GM21381 (cell line): ENCODE measurements around the gene DGKH.
"Not testable (repeated sequence)": the region's sequence is repeated elsewhere in the genome, so short reads cannot be mapped to it uniquely, and the experiment has no call there.

ENCODE experiments used
- ATAC-seq: cut with Tn5 transposase; IDR thresholded peaks from one replicate; pipeline ENCODE4 v1.9.1; 2021; ENCODE audit warnings: mild to moderate bottlenecking, moderate library complexity; ENCODE audit not compliant: unreplicated experiment

Gene DGKH

GRCh38 chr13:42112864-42113263 lies 64.4 kb downstream of the DGKH start:
- ATAC-seq: no peak

- ATAC-seq: no peak
Observed at GRCh38 chr13:42113478-42113877, 65.0 kb downstream of the DGKH start.

GRCh38 chr13:42114278-42114677 lies 65.8 kb downstream of the DGKH start:
- ATAC-seq: no peak

- no peak for ATAC-seq
Observed at GRCh38 chr13:42114912-42115311, 66.5 kb downstream of the DGKH start.

GRCh38 chr13:42116225-42116624 lies 67.8 kb downstream of the DGKH start:
- ATAC-seq: no peak

- no peak for ATAC-seq
Observed at GRCh38 chr13:42119041-42119440, 70.6 kb downstream of the DGKH start.

GRCh38 chr13:42119875-42120274 lies 71.4 kb downstream of the DGKH start:
- peak; percentile 66 for ATAC-seq

GRCh38 chr13:42123600-42123999 lies 75.2 kb downstream of the DGKH start:
- no peak for ATAC-seq

GRCh38 chr13:42125046-42125445 lies 76.6 kb downstream of the DGKH start:
- no peak for ATAC-seq

GRCh38 chr13:42127047-42127446 lies 78.6 kb downstream of the DGKH start:
- no peak for ATAC-seq

- ATAC-seq: no peak
Observed at GRCh38 chr13:42129033-42129432, 80.6 kb downstream of the DGKH start.

- ATAC-seq: no peak
Observed at GRCh38 chr13:42136518-42136917, 88.1 kb downstream of the DGKH start.

GRCh38 chr13:42137856-42138537 lies 89.5 kb downstream of the DGKH start:
- ATAC-seq: no peak

GRCh38 chr13:42140494-42140893 lies 92.0 kb downstream of the DGKH start:
- ATAC-seq: no peak

- not testable (repeated sequence) for ATAC-seq
Observed at GRCh38 chr13:42141052-42141451, 92.6 kb downstream of the DGKH start.

GRCh38 chr13:42146359-42146758 lies 97.9 kb downstream of the DGKH start:
- ATAC-seq: no peak

GRCh38 chr13:42148538-42148937 lies 100.1 kb downstream of the DGKH start:
- no peak for ATAC-seq

GRCh38 chr13:42149136-42149535 lies 100.7 kb downstream of the DGKH start:
- no peak for ATAC-seq

- ATAC-seq: no peak
Observed at GRCh38 chr13:42151781-42152180, 103.3 kb downstream of the DGKH start.

GRCh38 chr13:42152495-42152894 lies 104.0 kb downstream of the DGKH start:
- ATAC-seq: no peak

- ATAC-seq: no peak
Observed at GRCh38 chr13:42153199-42154113, 105.0 kb downstream of the DGKH start.

- no peak for ATAC-seq
Observed at GRCh38 chr13:42155251-42155650, 106.8 kb downstream of the DGKH start.
